T-helper 1 cell (primary cell): ENCODE data around the gene DCHS2.

Source experiments
- DNase-seq, 5 donors: peaks; one replicate each; pipeline ENCODE4 v3.0.0-alpha.2; 2012 to 2020

Gene DCHS2

GRCh38 chr4:154487145-154487544 is 4.5 kb downstream of the DCHS2 start:
- no peak for DNase-seq

- no peak for DNase-seq
Measured at GRCh38 chr4:154485127-154485773, 6.3 kb downstream of the DCHS2 start.

GRCh38 chr4:154478547-154478946 is 13.1 kb downstream of the DCHS2 start:
- DNase-seq, result no peak

- DNase-seq, result no peak
Measured at GRCh38 chr4:154478128-154478527, 13.5 kb downstream of the DCHS2 start.

GRCh38 chr4:154476232-154476631 is 15.4 kb downstream of the DCHS2 start:
- DNase-seq, result no peak

- no peak for DNase-seq
Measured at GRCh38 chr4:154475820-154476219, 15.8 kb downstream of the DCHS2 start.

GRCh38 chr4:154473497-154473896 is 18.1 kb downstream of the DCHS2 start:
- no peak for DNase-seq

- DNase-seq, result no peak
Measured at GRCh38 chr4:154472858-154473257, 18.7 kb downstream of the DCHS2 start.

GRCh38 chr4:154471526-154472331 is 19.9 kb downstream of the DCHS2 start:
- no peak for DNase-seq

GRCh38 chr4:154471032-154471431 is 20.6 kb downstream of the DCHS2 start:
- no peak for DNase-seq

GRCh38 chr4:154467886-154468285 is 23.7 kb downstream of the DCHS2 start:
- DNase-seq, result no peak

- DNase-seq, result no peak
Measured at GRCh38 chr4:154466336-154466735, 25.3 kb downstream of the DCHS2 start.

- DNase-seq, result no peak
Measured at GRCh38 chr4:154465085-154465484, 26.5 kb downstream of the DCHS2 start.

GRCh38 chr4:154464654-154465053 is 26.9 kb downstream of the DCHS2 start:
- DNase-seq, result no peak

- no peak for DNase-seq
Measured at GRCh38 chr4:154462081-154462810, 29.4 kb downstream of the DCHS2 start.

GRCh38 chr4:154457471-154457870 is 34.1 kb downstream of the DCHS2 start:
- DNase-seq, result no peak

GRCh38 chr4:154456889-154457288 is 34.7 kb downstream of the DCHS2 start:
- DNase-seq, result no peak

GRCh38 chr4:154456240-154456639 is 35.4 kb downstream of the DCHS2 start:
- no peak for DNase-seq

GRCh38 chr4:154455111-154455510 is 36.5 kb downstream of the DCHS2 start:
- no peak for DNase-seq

- DNase-seq, result no peak
Measured at GRCh38 chr4:154454710-154455109, 36.9 kb downstream of the DCHS2 start.

- DNase-seq, result no peak
Measured at GRCh38 chr4:154452798-154453346, 38.7 kb downstream of the DCHS2 start.

- no peak for DNase-seq
Measured at GRCh38 chr4:154450966-154451365, 40.6 kb downstream of the DCHS2 start.

- no peak for DNase-seq
Measured at GRCh38 chr4:154444958-154445357, 46.6 kb downstream of the DCHS2 start.
